ENCODE data around the gene ACOX3. TPM values are rescaled to one million over a fixed set of nuclear protein-coding genes. Genes with fewer than 3 reads are reported as not detected.

The ACOX3 gene
- total and polyA plus RNA-seq, 11 donors: 16.9 to 51.6 (median 24.1) TPM

DNA sequence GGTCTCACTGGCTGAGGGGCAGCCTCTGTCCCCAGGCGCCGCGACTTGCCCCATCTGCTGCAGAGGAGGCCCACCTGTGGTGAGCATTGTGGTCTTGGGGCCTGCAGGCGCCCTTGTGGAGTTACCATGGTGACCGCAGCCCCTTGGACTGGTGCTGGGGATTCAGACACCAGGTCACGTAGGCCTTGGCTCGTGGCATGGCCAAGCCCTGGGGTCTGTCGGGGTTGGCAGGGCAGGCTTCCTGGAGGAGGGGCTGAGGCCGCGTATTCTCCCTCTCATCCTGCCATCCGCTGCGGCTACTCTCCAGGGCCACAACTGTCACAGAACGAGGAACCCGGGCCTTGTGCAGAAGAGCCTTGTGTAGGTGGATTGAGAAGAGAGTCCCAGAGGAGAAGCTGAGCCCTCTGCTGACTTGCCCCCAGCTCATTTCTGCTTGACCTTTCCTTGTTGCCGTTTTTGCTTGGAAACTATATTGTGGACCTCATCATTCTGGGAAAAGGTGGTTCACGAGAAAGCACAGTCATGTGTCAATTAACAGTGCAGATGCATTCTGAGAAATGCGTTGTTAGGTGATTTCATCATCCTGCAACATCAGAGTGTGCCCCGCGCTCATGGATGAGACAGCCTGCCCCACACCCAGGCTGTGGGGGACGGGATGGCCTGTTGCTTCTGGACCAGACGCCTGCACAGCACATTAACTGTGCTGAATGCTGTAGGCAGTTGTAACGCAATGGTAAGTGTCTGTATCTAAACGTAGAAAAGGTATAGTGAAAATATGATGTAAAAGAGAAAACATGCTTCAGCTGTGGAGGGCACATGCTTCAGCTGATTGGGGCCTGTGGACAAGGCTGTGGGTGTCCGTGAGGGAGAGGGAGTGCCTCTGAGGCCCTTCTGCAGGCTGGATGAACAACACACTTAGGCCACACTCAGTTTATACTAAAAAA is 38.5 kb upstream of the ACOX3 start:
- 83 to 91% (median 89%) methylated on average over 20 to 24 of the region's 24 CpGs for WGBS, 4 donors
- intact Hi-C loops (cut with DNase I): loop anchor here in 1 of 10 donors (10.0 kb wide), 1 partner anchor 436 kb away; no protein-coding TSS in a partner anchor
- H3K9me3 ChIP-seq: no peaks in the 10 kb centered on the region
- ATAC-seq (no peak), DNase-seq (no peak)
- TF ChIP-seq, protein P1, sequence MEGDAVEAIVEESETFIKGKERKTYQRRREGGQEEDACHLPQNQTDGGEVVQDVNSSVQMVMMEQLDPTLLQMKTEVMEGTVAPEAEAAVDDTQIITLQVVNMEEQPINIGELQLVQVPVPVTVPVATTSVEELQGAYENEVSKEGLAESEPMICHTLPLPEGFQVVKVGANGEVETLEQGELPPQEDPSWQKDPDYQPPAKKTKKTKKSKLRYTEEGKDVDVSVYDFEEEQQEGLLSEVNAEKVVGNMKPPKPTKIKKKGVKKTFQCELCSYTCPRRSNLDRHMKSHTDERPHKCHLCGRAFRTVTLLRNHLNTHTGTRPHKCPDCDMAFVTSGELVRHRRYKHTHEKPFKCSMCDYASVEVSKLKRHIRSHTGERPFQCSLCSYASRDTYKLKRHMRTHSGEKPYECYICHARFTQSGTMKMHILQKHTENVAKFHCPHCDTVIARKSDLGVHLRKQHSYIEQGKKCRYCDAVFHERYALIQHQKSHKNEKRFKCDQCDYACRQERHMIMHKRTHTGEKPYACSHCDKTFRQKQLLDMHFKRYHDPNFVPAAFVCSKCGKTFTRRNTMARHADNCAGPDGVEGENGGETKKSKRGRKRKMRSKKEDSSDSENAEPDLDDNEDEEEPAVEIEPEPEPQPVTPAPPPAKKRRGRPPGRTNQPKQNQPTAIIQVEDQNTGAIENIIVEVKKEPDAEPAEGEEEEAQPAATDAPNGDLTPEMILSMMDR (IDR thresholded peaks at IDR 0.05): no peak
- TF ChIP-seq POLR2A (IDR thresholded peaks at IDR 0.05): no peak
- no peak overlapping the region for H3K4me3 ChIP-seq
- peaks cover 0 to 29% (median 22%) of the 10 kb centered on the region in 9 donors for H3K36me3 ChIP-seq
- H3K27ac ChIP-seq: no peak overlapping the region
- H3K4me1 ChIP-seq: peaks cover 0 to 2% (median 0%) of the 10 kb centered on the region in 12 donors
- no peaks in the 10 kb centered on the region for H3K27me3 ChIP-seq

DNA sequence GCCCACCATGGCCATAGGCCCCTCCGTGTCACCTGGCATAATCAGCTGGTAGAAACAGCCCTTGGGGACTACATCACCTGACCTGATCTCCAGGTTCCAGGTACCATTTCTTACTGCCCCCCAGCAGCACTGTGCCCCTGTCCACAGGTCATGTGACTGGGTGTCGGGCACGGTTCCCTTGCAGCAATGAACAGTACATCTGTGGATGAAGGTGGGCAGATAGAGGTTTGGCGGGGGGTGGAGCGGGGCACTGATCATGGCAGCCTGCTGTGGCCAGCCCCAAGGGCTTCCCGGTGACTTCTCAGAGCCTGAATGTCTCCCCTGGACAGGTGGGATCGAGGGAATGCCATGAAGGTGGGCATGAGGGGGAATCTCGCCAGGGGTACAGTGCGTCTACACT is 37.8 kb upstream of the ACOX3 start:
- Histone ChIP-seq H3K36me3 (peaks cover 0 to 29% (median 22%) of the 10 kb centered on the region in 9 donors), H3K4me3 (no peak overlapping the region), H3K9me3 (no peaks in the 10 kb centered on the region), H3K4me1 (peaks cover 0 to 9% (median 0%) of the 10 kb centered on the region in 12 donors), H3K27me3 (no peaks in the 10 kb centered on the region), H3K27ac (no peak overlapping the region)
- WGBS, 4 donors: 94 to 97% (median 95%) methylated on average over 6 to 9 of the region's 9 CpGs
- DNase-seq: no peak
- TF ChIP-seq, protein P1 (IDR thresholded peaks at IDR 0.05): no peak
- TF ChIP-seq POLR2A (IDR thresholded peaks at IDR 0.05): no peak
- no peak for ATAC-seq
- intact Hi-C loops (cut with DNase I): loop anchor here in 1 of 10 donors (10.0 kb wide), 1 partner anchor 436 kb away; no protein-coding TSS in a partner anchor

DNA sequence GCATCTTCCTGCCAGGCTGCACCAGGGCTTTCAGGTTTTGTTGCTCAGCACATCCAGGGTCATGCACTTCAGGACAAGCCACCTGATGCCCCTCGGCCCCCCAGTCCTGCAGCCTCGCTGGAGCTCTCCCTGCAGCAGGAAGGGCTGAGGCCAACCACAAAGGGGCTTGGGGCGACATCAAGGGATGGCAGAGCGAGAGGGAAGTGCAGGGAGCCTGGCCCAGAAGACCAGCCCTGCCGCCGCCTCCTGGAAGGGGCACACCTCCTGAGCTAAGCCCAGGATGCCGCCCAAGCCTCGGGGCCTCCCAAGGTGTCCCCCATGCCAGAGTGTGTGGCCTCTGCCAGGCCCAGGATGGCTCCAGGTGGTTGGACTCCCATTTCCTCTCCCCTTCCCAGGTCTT is 37.2 kb upstream of the ACOX3 start:
- WGBS, 4 donors: 95 to 100% (median 97%) methylated on average over 7 to 8 of the region's 8 CpGs; no CpG with 5 or more reads in 1 of the 4 donors
- DNase-seq: no peak
- peaks cover 0 to 29% (median 22%) of the 10 kb centered on the region in 9 donors for H3K36me3 ChIP-seq
- intact Hi-C loops (cut with DNase I): loop anchor here in 1 of 10 donors (10.0 kb wide), 1 partner anchor 437 kb away; no protein-coding TSS in a partner anchor
- no peaks in the 10 kb centered on the region for H3K9me3 ChIP-seq
- no peak for ATAC-seq
- H3K4me3 ChIP-seq: no peak overlapping the region
- TF ChIP-seq, protein P1 (IDR thresholded peaks at IDR 0.05): no peak
- TF ChIP-seq POLR2A (IDR thresholded peaks at IDR 0.05): no peak
- H3K27ac ChIP-seq: no peak overlapping the region
- no peaks in the 10 kb centered on the region for H3K27me3 ChIP-seq
- H3K4me1 ChIP-seq: peaks cover 0 to 16% (median under 1%) of the 10 kb centered on the region in 12 donors

DNA sequence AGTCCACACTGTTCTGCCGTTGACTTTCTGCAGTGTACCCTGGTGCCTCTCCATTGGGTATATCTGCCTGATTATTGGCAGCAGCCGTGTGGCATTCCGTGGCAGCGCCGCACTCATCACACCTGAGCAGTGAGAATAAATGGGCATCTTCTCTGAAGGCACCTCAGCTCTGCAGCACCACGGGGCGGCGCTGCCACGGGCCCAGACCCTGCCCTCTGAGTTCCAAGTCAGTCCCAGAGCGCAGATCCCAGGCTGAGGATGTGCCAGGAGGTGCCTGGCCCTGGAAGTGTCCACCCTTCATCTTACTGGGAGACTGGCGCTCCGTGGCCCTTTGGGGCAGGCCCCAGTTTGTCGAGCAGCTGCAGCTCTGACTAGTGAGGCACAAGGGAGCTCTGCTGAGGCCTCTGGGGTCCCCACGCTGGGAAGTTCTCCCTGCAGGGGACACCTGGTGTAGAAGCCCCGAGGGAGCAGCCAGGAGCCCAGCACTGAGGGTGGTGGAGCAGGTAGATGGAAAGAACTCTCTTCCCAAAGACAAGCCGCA is 36.6 kb upstream of the ACOX3 start:
- WGBS, 4 donors: 93 to 96% (median 96%) methylated on average over 6 to 16 of the region's 16 CpGs
- no peaks in the 10 kb centered on the region for H3K27me3 ChIP-seq
- peaks cover 0 to 29% (median 22%) of the 10 kb centered on the region in 9 donors for H3K36me3 ChIP-seq
- no peak for TF ChIP-seq POLR2A (IDR thresholded peaks at IDR 0.05)
- TF ChIP-seq, protein P1 (IDR thresholded peaks at IDR 0.05): no peak
- no peaks in the 10 kb centered on the region for H3K9me3 ChIP-seq
- no peak overlapping the region for H3K27ac ChIP-seq
- DNase-seq: no peak
- intact Hi-C loops (cut with DNase I): loop anchor here in 1 of 10 donors (10.0 kb wide), 1 partner anchor 438 kb away; no protein-coding TSS in a partner anchor
- H3K4me1 ChIP-seq: peaks cover 0 to 21% (median 2%) of the 10 kb centered on the region in 12 donors
- ATAC-seq: no peak
- no peak overlapping the region for H3K4me3 ChIP-seq
